Activated T-helper 2 cell treated with anti-CD3 and anti-CD28 coated beads, Interferon-gamma antibody, Interleukin-2, Interleukin-4, amounts not matched to agents 10 μg/mL and 5 μg/mL and 100 μg/mL, durations not matched to agents 14 hours and 24 hours and 36 hours (primary cell): ENCODE results near the gene COL11A2. TPM values are rescaled to one million over a fixed set of nuclear protein-coding genes. Genes with fewer than 3 reads are reported as not detected.

ENCODE experiments used
- DNase-seq: peaks from one replicate; pipeline ENCODE4 v3.0.0; 2021; ENCODE audit warnings: low spot score
- H3K27ac Mint-ChIP-seq: one replicate; pipeline ENCODE4 v1.8.0; 2021; ENCODE audit warnings: mixed read lengths
- H3K27me3 Mint-ChIP-seq: one replicate; pipeline ENCODE4 v1.8.0; 2021; ENCODE audit warnings: low read depth, mixed read lengths
- H3K36me3 Mint-ChIP-seq: one replicate; pipeline ENCODE4 v1.8.0; 2021; ENCODE audit warnings: low read depth, mixed read lengths
- H3K4me1 Mint-ChIP-seq: one replicate; pipeline ENCODE4 v1.8.0; 2021; ENCODE audit warnings: low read depth, mixed read lengths
- H3K4me3 Mint-ChIP-seq: one replicate; pipeline ENCODE4 v1.8.0; 2021; ENCODE audit warnings: low read depth, mild to moderate bottlenecking, moderate library complexity, mixed read lengths
- H3K9me3 Mint-ChIP-seq: one replicate; pipeline ENCODE4 v1.8.0; 2021; ENCODE audit warnings: mixed read lengths
- intact Hi-C: fragments of 100-400 bp; cut with micrococcal nuclease; formaldehyde crosslinking; loops from one replicate; pipeline ENCODE4 v1.15.1; 2023
- total RNA-seq: library from RNA; stranded (reverse); gene quantifications from 2 replicates; pipeline ENCODE4 v1.2.3, GENCODE V29; 2022

Gene COL11A2
- total RNA-seq, 1 donor from 2014 or later, result 0.34 TPM

- Mint-ChIP-seq H3K4me3 (peak overlapping the region; percentile 34), H3K27me3 (peaks cover 35% of the 10 kb centered on the region), H3K4me1 (peaks cover 26% of the 10 kb centered on the region), H3K27ac (no peak overlapping the region), H3K9me3 (no peaks in the 10 kb centered on the region), H3K36me3 (peaks cover 41% of the 10 kb centered on the region)
- intact Hi-C loops, result no loop called here
- no peak for DNase-seq
These were observed 21.1 kb upstream of the COL11A2 start for GRCh38 chr6:33213166-33213988.

- no peak for DNase-seq
- Mint-ChIP-seq H3K4me3 (no peak overlapping the region), H3K4me1 (peaks cover 26% of the 10 kb centered on the region), H3K27me3 (peaks cover 31% of the 10 kb centered on the region), H3K36me3 (peaks cover 41% of the 10 kb centered on the region), H3K27ac (no peak overlapping the region), H3K9me3 (no peaks in the 10 kb centered on the region)
- intact Hi-C loops, result no loop called here
These were observed 20.5 kb upstream of the COL11A2 start for GRCh38 chr6:33212857-33213165.

GRCh38 chr6:33211666-33212422 lies 19.6 kb upstream of the COL11A2 start:
- Mint-ChIP-seq H3K4me3 (no peak overlapping the region), H3K9me3 (no peaks in the 10 kb centered on the region), H3K27ac (peak overlapping the region; percentile 4), H3K27me3 (peaks cover 30% of the 10 kb centered on the region), H3K36me3 (peaks cover 41% of the 10 kb centered on the region), H3K4me1 (peaks cover 29% of the 10 kb centered on the region)
- DNase-seq, result no peak
- intact Hi-C loops, result no loop called here

GRCh38 chr6:33211136-33211535 lies 18.9 kb upstream of the COL11A2 start:
- Mint-ChIP-seq H3K9me3 (no peaks in the 10 kb centered on the region), H3K27me3 (peaks cover 30% of the 10 kb centered on the region), H3K36me3 (peaks cover 41% of the 10 kb centered on the region), H3K4me1 (peaks cover 35% of the 10 kb centered on the region), H3K4me3 (no peak overlapping the region), H3K27ac (no peak overlapping the region)
- intact Hi-C loops, result no loop called here
- DNase-seq, result no peak

- Mint-ChIP-seq H3K9me3 (no peaks in the 10 kb centered on the region), H3K4me1 (peaks cover 47% of the 10 kb centered on the region), H3K4me3 (peak overlapping the region; percentile 88), H3K36me3 (peaks cover 41% of the 10 kb centered on the region), H3K27ac (no peak overlapping the region), H3K27me3 (peaks cover 27% of the 10 kb centered on the region)
- intact Hi-C loops, result loop anchor here (5.0 to 10.0 kb wide), 2 partner anchors 182 to 365 kb away; partner anchors contain the start of genes KIFC1 and PSMB8
- DNase-seq, result no peak
These were observed 17.6 kb upstream of the COL11A2 start for GRCh38 chr6:33209856-33210255.

- H3K27ac Mint-ChIP-seq, result peak within 1 kb of the TSS; percentile 92
- no peaks in the 10 kb centered on the region for H3K9me3 Mint-ChIP-seq
- intact Hi-C loops, result loop anchor here (5.0 to 10.0 kb wide), 2 partner anchors 184 to 364 kb away; partner anchors contain the start of genes KIFC1 and PSMB8
- peaks cover 47% of the 10 kb centered on the region for H3K36me3 Mint-ChIP-seq
- peak within 1 kb of the TSS; percentile 88 for H3K4me3 Mint-ChIP-seq
- H3K4me1 Mint-ChIP-seq, result peaks cover 48% of the 10 kb centered on the region
- peak; percentile 81 for DNase-seq
- peaks cover 14% of the 10 kb centered on the region for H3K27me3 Mint-ChIP-seq
These were observed 16.1 kb upstream of the COL11A2 start, which contains the start of gene RING1 for GRCh38 chr6:33208091-33208967. TSS of gene RING1 (plus strand) at chr6:33208500. CDS start at chr6:33208823, 323 bp downstream.

GRCh38 chr6:33207552-33208090 lies 15.4 kb upstream of the COL11A2 start:
- peak overlapping the region; percentile 88 for H3K4me3 Mint-ChIP-seq
- H3K27me3 Mint-ChIP-seq, result peaks cover 7% of the 10 kb centered on the region
- no peak for DNase-seq
- intact Hi-C loops, result loop anchor here (5.0 to 10.0 kb wide), 2 partner anchors 185 to 363 kb away; partner anchors contain the start of genes KIFC1 and PSMB8
- peaks cover 49% of the 10 kb centered on the region for H3K4me1 Mint-ChIP-seq
- H3K9me3 Mint-ChIP-seq, result no peaks in the 10 kb centered on the region
- H3K27ac Mint-ChIP-seq, result peak overlapping the region; percentile 92
- H3K36me3 Mint-ChIP-seq, result peaks cover 48% of the 10 kb centered on the region

GRCh38 chr6:33206864-33207551 lies 14.7 kb upstream of the COL11A2 start:
- Mint-ChIP-seq H3K4me1 (peaks cover 53% of the 10 kb centered on the region), H3K36me3 (peaks cover 48% of the 10 kb centered on the region), H3K27ac (no peak overlapping the region), H3K9me3 (no peaks in the 10 kb centered on the region), H3K27me3 (peaks cover under 1% of the 10 kb centered on the region), H3K4me3 (peak overlapping the region; percentile 88)
- no peak for DNase-seq
- intact Hi-C loops, result loop anchor here (5.0 to 10.0 kb wide), 2 partner anchors 185 to 362 kb away; partner anchors contain the start of genes KIFC1 and PSMB8

- Mint-ChIP-seq H3K4me1 (peaks cover 58% of the 10 kb centered on the region), H3K27me3 (no peaks in the 10 kb centered on the region), H3K36me3 (peaks cover 47% of the 10 kb centered on the region), H3K4me3 (peak overlapping the region; percentile 100), H3K9me3 (no peaks in the 10 kb centered on the region), H3K27ac (peak overlapping the region; percentile 97)
- intact Hi-C loops, result loop anchor here (5.0 to 10.0 kb wide), 2 partner anchors 186 to 361 kb away; partner anchors contain the start of genes KIFC1 and PSMB8
- DNase-seq, result no peak
These were observed 14.0 kb upstream of the COL11A2 start for GRCh38 chr6:33206027-33206863.

- intact Hi-C loops, result loop anchor here (1.0 to 10.0 kb wide), 3 partner anchors 44 to 361 kb away; partner anchors contain the start of genes KIFC1 and PSMB8
- no peak for DNase-seq
- no peaks in the 10 kb centered on the region for H3K9me3 Mint-ChIP-seq
- H3K27ac Mint-ChIP-seq, result peak overlapping the region; percentile 97
- peak overlapping the region; percentile 100 for H3K4me3 Mint-ChIP-seq
- H3K36me3 Mint-ChIP-seq, result peaks cover 48% of the 10 kb centered on the region
- no peaks in the 10 kb centered on the region for H3K27me3 Mint-ChIP-seq
- H3K4me1 Mint-ChIP-seq, result peaks cover 61% of the 10 kb centered on the region
These were observed 13.1 kb upstream of the COL11A2 start for GRCh38 chr6:33205191-33206026.
